Measurements from ENCODE around the gene PDZRN3. TPM values are rescaled to one million over a fixed set of nuclear protein-coding genes. Genes with fewer than 3 reads are reported as not detected.
A peak's percentile ranks its signal among the peaks of the same experiment; 100 is the strongest.

PDZRN3 gene
- total RNA-seq, 1 experiment from 2014 or later = 5.9 TPM

DNA sequence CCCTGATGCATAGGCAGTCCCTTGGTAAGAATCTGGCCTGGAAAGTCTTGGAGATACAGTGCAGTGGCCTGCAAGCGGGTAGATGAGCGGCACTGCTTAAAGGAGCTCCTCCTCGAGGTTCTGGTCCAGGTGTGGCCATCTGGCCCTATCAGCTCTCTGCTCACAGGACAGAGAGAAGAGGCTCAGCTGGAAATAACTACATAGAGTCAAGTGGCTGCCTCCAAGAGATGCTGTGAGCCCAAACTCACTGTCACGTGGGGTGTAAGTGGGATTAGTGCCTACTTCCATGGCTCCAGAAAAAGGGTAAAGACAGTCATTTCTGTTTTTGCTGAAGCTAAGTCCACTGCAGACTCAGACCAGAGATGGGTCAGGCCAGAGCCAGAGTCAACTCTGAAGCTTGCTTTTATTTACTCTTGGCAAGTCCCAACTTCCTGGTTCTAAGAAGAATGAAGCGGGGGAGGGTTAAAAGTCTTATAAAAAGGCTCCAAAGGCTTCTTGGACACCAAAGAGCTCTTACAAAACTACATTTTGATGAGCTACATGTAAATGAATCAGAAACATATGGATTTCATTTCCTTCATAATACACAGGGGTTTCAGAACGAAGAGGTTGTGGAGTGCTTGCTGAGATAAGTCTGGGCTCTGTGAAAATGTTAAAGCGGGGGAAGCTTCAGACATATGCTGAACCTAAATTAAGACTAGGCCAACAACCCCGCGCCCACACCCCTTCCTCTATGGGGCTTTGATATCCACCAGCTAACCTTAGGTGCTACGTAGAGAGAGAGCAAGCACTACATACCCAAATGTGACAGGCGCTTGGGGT is 77.1 kb downstream of the PDZRN3 start:
- no peaks in the 10 kb centered on the region for H4K20me1 ChIP-seq (ENCODE audit: control insufficient read depth, insufficient read depth, insufficient read length)
- peak overlapping the region in 1 of 3 experiments; percentile 28; a peak in 1 of 7 replicates for H3K27ac Mint-ChIP-seq
- no peak overlapping the region for H2BK5ac ChIP-seq (ENCODE audit: insufficient read length, low read length)
- no peak overlapping the region for H3K18ac ChIP-seq (ENCODE audit: insufficient read length, low read depth, low read length)
- H2BK20ac ChIP-seq (ENCODE audit: low read depth, low read length, poor library complexity, severe bottlenecking) = no peak overlapping the region
- no peak overlapping the region for H3K23ac ChIP-seq (ENCODE audit: insufficient read length, low read depth, low read length)
- no peak overlapping the region for H3K56ac ChIP-seq (ENCODE audit: insufficient read length, low read depth, low read length)
- no peaks in the 10 kb centered on the region; a peak in 1 of 7 replicates for H3K36me3 Mint-ChIP-seq (ENCODE audit: insufficient read depth in 1 of 3, low read depth in 3 of 3)
- no peaks in the 10 kb centered on the region for H3K27me3 ChIP-seq (ENCODE audit: insufficient read depth, low read length)
- H3K4me1 ChIP-seq (ENCODE audit: insufficient read depth, low read length) = no peaks in the 10 kb centered on the region
- H3K27ac ChIP-seq (ENCODE audit: insufficient read length, low read depth, low read length) = no peak overlapping the region
- H4K5ac ChIP-seq (ENCODE audit: insufficient read length, low read depth, low read length) = no peak overlapping the region
- H2BK12ac ChIP-seq (ENCODE audit: insufficient read length, low read depth, low read length) = no peak overlapping the region
- no peak overlapping the region for H2BK120ac ChIP-seq (ENCODE audit: low read depth, low read length, poor library complexity, severe bottlenecking)
- H4K8ac ChIP-seq (replicated peaks; ENCODE audit: insufficient read length, low read depth, low read length) = no peak overlapping the region
- no peak overlapping the region for H3K9ac ChIP-seq (ENCODE audit: extremely low read depth, insufficient read length, low read length)
- no peak overlapping the region for H3K4me2 ChIP-seq (ENCODE audit: insufficient read depth, insufficient read length, low read length)
- peaks cover 13 to 16% of the 10 kb centered on the region in 2 experiments for H3K4me1 Mint-ChIP-seq
- H3K23me2 ChIP-seq (ENCODE audit: insufficient read length, low read depth, low read length, poor library complexity, severe bottlenecking) = no peaks in the 10 kb centered on the region
- H2AK5ac ChIP-seq (ENCODE audit: insufficient read length, low read length) = no peak overlapping the region
- H3T11ph ChIP-seq (ENCODE audit: low read length) = no peak overlapping the region
- no peaks in the 10 kb centered on the region for H3K79me1 ChIP-seq (ENCODE audit: insufficient read depth, low read depth, low read length, poor library complexity, severe bottlenecking)
- DNase-seq = no peak
- no peaks in the 10 kb centered on the region for H3K9me3 Mint-ChIP-seq
- no peak overlapping the region for H2AFZ ChIP-seq (ENCODE audit: low read length)
- WGBS (ENCODE audit: extremely low coverage, insufficient read length, low lambda C conversion rate) = no CpG with 5 or more reads among the region's 11 CpGs
- no peaks in the 10 kb centered on the region for H3K79me2 ChIP-seq (ENCODE audit: insufficient read depth, low read length)
- no peaks in the 10 kb centered on the region for H3K27me3 Mint-ChIP-seq (ENCODE audit: low read depth)
- no peak for TF ChIP-seq CTCF (conservative IDR thresholded peaks at IDR 0.05)
- no peak overlapping the region for H3K4ac ChIP-seq (ENCODE audit: low read depth, low read length)
- no peak overlapping the region for H3K4me3 Mint-ChIP-seq
- no peak overlapping the region for H4K91ac ChIP-seq (ENCODE audit: insufficient read length, low read depth, low read length)
- H3K14ac ChIP-seq (ENCODE audit: insufficient read depth, low read length) = no peak overlapping the region
- H2BK15ac ChIP-seq (ENCODE audit: low read depth, low read length) = no peak overlapping the region
- H3K9me3 ChIP-seq (ENCODE audit: control insufficient read depth, low read depth, low read length) = no peaks in the 10 kb centered on the region

Data from H9 (cell line).